GM18508 (cell line): ENCODE data around the gene ADAT3.

Source experiments
- ATAC-seq: cut with Tn5 transposase; IDR thresholded peaks from one replicate; pipeline ENCODE4 v1.9.1; 2021; ENCODE audit warnings: moderate number of reproducible peaks; ENCODE audit not compliant: insufficient read depth, unreplicated experiment

The ADAT3 gene

GRCh38 chr19:1905110-1905862, at the start of gene ADAT3, which contains the start of gene SCAMP4:
Gene ADAT3 (plus strand): TSS chr19:1905399. CDS start chr19:1912048, 6,649 bp downstream.
Gene SCAMP4 (plus strand): TSS chr19:1905399. CDS start chr19:1915020, 9,621 bp downstream.
- ATAC-seq = no peak

GRCh38 chr19:1855828-1856255, 49.4 kb upstream of the ADAT3 start:
- no peak for ATAC-seq

DNA sequence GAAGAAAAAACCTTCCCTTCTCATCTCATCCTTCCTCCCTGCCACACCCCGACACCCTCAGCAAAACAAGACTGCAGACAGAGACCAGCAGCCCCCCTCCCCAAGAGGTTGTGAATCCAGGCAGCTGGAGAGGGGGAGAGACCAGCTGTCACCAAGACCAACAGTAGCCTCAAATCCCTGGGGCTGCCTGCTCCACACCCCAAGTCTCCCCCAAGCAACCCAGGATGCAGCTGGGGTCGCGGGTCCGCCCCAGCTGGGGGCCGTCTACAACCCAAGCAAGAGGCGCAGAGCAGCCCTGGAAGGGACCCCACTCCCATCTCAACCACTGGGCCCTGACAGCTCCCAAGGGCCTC, 48.9 kb upstream of the ADAT3 start:
- no peak for ATAC-seq

GRCh38 chr19:1856698-1857603, 48.2 kb upstream of the ADAT3 start:
- ATAC-seq = no peak

DNA sequence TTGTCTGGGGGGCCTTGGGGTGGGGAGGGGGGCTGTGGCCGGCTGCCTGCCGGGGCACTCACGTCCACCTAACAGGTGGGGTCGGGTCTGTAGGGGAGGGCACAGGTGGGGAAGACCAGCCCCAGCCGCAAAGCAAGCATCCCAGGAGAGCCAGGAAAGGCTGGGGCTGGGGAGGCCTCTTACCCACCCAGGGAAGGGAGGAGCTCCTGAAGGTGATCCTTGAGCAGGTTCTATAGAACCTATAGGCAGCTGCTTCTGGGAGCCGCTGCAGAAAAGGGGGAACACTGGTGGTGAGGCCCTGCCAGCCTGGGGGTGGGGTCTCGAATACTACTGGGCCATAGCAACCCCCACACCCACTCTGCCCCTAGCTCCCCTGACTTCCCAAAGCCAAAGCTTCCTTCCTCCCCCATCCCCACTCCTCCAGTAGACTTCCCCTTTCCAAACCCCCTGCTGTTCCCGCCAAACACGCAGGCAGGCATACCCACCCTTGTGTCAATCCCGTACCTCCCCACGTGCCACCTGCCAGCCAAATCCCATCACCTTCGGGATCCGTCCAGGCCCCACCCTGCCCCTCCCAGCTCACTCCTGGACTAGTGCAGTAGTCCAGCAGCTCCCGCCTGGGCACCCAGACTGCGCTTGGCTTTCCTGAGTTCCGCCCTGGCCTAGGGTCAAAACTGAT, 47.4 kb upstream of the ADAT3 start:
- ATAC-seq = no peak

DNA sequence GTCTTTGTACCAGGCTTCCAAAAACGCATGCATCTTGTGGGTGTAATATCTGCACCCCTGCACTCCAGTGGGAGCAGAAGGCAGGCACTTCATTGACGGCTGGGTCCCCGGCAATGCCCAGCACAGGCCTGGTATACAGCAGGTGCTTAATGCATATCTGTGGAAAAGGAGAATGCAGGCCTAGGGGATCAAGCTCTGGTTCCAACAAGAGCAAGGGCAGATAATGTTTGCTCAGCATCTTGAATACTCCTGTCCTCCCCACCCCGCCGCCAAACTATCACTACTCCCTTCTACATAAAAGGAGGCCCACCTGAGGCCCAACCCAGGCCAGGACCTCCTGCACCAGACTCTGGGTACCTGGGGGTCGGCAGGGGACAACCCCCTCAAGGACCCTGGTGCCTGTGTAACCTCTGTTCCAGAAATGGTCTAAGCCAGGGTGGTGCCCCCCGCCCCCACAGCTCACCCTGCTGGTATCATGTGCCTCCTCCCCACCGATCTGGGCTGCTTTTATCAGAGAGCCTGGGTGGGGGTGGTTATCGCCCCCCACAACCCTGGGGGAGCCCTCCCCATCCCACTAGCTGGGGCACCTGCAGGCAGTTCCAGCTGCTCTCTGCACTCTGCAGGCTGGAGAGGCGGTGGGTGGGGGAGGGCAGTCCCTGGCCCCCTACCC, 46.7 kb upstream of the ADAT3 start:
- ATAC-seq = no peak

DNA sequence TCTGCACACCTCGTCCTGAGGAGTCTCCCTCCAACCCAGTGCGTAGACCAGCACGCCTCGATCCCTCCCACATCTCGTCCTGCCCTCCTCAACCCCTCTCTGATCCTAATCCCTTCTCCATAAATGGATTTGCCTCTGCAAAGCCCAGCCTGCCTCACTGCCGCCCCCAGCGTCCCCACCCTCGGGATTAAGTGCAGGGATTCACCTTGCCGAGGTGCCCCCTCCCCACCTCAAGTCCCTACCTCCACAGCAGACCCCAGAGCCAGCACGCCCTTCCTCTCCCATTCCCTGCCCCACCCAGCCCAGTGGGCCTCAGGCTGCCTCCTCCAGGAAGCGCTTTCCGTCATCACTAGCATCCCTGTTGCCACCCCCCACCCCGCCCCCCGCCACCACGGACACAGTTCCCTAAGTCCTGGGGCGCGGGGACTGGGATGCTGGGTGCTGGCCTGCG, 45.8 kb upstream of the ADAT3 start:
- no peak for ATAC-seq

DNA sequence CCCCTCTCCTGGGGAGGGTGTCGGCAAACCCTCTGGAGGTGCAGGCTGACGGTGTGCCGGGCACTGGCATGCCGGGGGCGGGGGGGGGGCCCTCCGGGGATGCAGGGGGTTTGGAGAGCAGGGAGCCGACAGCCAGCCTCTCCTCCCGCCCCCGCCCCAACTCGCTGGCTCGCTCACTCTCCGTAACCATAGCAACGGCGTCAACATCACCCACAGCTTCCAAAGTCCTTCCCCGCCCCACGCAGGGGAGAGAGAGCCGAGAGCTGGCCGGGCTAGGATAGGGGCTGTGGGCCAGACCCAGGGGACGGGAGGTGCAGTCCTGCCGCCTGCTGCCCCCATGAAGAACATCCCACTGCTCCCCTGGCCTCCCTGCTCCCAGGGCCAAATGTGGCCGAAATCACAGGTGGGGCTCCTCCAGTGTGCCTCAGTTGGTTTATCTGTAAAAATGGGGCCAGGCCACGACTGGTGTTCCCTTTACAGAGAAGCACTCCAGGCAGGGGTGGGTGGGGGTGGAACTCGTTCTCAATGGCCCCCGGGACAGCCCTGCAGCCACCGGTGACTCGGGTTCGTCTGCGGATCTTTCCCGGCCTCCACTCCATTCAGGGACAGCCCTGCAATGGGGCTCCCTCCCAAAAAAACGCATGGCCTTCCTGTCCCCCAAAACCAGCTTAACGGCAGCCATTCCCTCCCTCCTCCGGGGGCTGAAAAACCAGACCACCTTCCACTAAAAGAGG, 45.0 kb upstream of the ADAT3 start:
- ATAC-seq = no peak

DNA sequence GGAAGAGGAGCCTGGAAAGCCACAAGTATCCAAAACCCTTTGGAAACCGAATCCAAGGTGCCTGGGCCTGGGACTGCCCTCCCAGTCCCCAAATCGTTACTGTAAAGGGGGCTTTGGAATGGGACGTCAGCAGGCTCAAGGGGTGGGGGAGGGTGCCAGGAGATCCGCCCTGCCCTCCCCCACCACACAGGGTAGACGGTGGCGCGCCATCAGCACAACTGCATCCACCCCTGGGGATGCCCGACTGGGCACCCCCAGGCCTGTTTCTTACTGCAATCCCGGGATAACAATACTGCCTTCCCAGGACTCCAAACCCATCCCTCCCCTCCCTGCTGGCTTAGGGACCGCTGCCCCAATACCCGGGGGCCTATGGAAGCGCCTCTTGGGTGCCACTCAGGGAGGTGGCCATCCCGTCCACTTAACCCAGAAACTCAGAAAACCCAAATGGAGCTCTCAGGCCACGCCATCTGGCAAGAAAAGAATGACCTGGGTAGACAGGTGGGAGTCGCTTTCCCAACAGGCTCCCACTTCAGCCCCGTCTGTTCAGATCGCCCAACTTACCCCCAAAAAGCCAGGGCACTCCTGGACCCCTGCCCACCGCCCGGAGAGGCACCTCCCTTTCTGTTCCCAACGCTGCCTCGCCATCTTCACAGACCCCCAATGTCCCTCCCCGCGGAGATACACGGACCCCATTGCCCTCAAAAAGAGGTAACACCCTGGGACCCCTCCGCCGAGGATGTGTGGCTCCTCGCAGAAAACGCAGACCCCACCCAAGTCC, 44.2 kb upstream of the ADAT3 start:
- ATAC-seq = no peak

GRCh38 chr19:1861599-1862031, 43.6 kb upstream of the ADAT3 start:
- ATAC-seq = no peak

GRCh38 chr19:1862068-1862423, 43.2 kb upstream of the ADAT3 start:
- no peak for ATAC-seq

DNA sequence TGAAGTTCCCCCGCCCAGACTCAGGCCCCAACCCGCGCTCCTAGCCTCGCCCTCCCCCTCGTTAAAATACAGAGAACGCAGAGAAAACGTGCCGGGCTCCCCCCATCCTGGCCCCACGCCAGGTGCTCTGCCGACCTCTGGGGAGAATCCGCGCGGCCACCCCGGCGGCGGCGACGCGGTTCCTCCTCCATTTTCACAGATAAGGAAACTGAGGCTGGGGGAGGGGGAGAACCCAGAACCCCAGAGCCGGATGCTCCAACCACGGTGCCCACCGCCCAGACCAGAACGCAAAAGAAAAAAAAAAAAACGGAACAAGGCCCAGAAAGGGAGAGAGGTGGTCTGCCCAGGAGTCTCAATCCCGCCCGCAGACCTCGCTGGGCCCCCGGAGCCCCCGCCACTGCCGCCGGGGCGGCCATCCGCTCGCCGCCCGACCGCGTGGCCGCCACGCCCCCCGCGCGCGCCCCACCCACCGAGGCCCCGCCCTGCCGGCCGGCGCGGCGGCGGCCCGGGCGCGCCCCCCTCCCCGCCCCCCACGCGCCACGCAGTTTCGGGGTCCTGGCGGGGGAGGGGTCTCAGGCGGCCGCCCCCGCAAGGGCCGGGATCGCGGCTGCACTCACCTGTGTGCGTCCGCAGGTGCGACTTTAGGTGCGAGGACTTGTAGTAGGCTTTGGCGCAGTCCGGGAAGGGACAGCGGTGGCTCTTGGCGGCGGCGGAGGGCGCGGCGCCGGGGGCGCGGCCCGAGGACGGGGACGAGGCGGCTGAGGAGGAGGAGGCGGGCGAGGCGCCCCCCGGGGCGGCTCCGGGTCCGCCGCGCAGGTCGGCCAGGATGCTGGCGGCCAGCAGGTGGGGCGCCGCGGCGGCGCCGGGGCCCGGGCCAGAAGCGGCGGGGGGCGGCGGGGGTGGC, 42.5 kb upstream of the ADAT3 start:
- no peak for ATAC-seq

DNA sequence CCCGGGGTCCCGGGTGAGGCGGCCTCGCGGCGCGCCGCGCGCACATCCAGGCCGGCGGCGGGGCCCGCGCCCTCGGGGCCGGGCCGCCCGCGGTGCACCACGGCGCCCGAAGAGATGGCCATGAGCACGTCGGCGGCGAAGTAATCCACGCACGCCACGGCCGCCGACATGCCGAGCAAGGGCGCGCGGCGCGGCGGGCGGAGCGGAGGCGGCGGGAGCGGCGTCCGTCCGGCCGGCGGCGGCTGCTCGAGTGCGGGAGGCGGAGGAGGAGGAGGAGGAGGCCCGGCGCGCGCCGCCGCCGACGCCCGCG, 41.9 kb upstream of the ADAT3 start, which contains the start of gene KLF16:
Gene KLF16, minus strand, starts transcription at position 252 of the 310 bp plus-strand sequence. Its CDS starts 82 bp downstream, at position 170.
- ATAC-seq = no peak

DNA sequence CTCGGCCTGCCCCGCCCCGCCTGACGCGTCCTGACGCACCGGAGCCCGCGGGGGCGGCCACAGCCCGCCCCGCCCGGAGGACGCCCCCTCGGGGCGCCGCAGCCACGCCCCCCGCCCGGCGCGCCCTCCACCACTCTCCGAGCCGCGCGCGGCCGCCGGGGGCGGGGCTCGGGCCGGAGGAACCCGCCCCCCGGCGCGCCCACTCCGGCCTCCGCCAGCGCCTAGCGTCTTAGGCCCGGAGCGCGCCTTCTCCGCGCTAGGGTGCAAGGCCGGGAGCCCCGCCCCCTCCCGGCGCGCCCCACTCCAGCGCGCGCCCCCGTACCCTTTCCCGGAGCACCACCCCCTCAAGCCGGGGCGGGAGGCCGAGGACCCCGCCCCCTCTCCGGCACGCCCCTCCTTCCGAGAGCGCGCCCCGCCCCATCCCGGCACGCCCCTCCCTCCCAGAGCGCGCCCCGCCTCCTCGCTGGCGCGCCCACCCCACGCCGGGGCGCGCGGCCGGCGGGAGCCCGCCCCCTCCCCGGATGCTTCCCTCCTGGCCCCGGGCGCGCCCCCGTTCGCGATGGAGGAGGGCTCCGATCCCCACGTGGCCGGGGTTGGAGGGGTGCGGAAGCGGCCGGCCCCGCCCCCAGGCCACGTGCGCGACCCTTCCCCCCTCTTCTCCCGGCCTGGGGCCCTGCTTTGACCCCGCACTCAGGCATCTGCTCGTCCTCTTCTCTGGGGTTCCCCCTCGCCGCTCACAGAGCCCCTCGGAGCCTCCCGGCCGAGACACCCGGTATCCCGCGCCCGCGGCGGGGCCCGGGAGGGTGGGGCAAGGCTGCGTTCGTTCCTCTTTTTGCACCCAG, 41.3 kb upstream of the ADAT3 start:
- no peak for ATAC-seq

- ATAC-seq = no peak
Measured at GRCh38 chr19:1864480-1865171, 40.6 kb upstream of the ADAT3 start.
